ENCODE results near the gene PHF2.

PHF2 gene

DNA sequence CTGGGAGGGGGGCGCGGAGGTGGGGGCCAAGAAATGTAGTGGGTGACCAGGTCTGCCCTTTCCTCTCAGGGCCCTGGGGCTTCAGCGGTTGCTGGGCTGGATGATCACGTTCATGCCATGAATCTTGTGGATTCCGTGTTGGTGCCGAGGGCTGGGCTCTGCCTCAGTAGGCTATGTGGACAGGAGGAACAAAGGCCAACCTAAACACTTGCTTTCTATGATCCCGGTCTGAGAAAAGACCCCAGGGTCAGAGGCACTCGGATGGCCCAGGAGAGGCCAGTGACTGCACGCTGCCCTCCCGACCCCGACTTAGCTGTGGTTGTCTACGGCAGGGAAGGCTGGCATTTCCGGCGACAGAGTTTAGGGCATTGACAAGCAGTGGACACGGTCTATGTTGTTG, 26.6 kb downstream of the PHF2 start:
- DNase-seq = no peak

DNA sequence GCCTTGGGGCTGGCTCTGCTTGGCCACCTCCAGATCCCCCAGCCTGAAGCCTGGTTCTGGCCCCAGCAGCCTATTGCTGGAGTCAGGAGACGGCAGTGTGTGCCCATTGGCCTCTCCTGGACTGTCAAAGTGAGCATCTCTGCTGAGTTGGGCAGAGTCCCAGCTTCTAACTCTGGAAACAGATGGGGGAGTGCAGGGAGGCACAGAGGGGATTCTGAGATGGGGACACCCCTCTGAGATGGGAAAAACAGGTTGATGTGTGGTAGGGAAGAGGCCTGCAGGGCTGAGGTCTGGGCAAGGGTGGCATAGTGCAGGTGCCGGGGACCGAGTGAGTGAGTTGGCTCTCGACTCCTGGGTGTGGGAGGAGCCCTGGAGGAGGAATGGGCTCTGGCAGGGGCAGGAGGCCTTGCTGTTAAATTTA, 27.5 kb downstream of the PHF2 start:
- no peak for DNase-seq

DNA sequence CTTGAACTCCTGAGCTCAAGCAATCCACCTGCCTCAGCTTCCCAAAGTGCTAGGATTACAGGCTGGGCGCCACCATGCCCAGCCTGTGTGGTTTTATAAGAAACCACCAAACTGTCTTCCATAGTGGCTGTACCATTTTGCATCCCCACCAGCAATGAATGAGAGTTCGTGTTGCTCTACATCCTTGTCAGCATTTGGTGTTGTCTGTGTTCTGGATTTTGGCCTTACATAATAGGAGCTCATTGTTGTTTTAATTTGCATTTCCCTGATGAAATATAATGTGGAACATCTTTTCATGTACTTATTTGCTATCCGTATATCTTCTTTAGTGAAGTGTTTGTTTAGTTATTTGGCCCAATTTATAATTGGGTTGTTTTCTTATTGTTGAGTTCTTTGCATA, 29.8 kb downstream of the PHF2 start:
- no peak for DNase-seq

DNA sequence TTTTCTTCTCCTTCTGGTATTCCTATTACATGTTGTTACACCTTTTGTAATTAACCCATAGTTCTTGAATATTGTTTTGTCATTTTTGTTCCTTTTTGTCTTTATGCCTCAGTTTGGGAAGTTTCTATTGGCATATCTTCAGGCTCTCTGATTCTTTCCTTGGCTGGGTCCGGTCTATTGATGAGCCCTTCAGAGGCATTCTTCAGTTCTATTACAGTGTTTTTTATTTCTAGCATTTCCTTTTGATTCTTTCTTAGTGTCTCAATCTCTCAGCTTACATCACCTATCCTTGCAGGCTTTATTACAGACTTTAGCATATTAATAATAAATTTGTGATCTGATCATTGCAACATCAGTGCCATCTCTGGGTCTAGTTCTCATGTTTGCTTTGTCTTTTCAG, 33.8 kb downstream of the PHF2 start:
- no peak for DNase-seq

DNA sequence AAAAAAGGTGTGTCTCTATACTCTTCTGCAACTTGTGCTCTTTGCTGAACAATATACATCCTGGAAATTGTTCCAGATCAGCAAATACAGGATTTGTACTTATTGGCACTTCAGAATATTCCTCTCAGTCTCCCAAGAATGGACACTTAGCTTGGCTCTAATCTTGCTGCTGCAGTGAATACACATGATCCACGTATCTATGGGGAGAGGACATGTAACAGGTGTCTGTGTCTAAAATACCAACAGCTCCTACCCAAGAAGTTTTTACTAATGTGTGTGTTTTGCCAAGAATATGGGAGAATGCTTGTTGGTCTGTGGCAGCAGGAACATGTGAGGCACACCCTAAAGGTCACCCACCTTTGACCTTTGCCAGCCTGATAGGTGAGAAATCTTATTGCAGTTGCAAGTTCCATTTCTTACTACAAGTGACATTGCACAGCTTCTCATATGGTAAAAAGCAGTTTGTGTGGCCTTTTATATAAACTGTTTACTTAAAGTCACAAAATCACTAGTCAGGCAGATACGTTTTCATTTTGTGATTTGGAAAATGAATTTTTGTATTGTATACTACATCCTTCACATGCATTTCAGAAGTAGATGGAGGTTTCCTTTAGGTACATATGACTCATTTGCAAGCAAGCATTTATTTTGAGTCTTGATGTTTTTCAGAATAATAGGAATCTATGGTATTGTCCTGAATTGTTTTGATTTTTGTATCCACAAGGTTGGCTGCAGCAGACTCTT, 35.8 kb downstream of the PHF2 start:
- no peak for DNase-seq

DNA sequence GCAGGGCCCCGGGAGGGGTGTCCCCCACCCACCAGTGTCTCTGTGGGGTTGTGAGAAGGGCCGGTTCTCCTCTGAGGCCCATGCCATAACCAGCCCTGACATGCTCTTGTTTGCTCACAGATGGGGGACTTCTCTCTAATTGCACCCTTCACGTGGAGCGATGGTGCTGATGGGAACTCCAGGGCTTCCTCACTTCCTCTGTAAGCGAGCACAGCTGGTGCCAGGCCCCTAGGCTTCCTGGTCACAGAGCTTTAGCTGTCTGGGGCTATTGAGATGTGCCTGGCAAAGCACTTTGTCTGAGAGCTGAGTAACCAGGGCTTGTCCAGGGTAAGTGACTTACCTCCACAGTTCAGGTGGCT, 36.4 kb downstream of the PHF2 start:
- DNase-seq = no peak

DNA sequence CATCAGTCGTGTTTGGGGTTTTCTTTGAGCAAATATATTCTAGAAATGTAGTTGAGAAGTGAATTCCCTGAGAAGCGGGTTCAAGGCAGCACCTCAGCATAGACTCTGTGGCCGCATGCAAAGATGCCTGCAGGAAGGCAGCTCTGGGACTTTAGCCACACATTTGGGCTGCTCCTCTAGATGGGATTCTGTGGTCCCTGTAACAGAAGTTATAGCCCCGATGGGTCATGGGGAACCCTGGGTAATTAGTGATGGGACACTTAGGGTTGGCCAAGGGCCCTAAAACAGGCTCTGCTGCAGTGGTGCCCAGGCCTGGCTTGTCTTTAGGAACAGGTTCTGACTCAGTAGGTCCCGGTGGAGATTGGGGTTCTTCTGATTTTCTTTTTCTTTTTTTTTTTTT, 36.8 kb downstream of the PHF2 start:
- no peak for DNase-seq

DNA sequence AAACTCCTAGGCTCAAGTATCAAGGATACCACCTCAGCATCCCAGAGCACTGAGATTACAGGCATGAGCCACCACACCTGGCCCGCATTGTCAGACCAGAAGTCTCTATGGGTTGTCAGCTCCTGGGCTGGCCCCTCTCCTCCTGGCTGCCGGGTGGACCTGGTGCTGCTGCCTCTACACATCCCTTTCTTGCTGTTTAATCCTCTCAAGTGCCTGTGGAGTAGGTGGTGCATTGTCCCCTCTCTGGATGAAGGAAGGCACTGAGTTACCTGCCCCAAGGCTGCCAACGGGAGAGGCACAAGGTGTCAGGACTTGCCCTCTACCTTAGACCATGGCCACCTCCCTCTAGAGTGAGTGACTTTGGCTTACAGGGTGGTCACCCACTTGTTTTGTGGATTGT, 37.4 kb downstream of the PHF2 start:
- no peak for DNase-seq

DNA sequence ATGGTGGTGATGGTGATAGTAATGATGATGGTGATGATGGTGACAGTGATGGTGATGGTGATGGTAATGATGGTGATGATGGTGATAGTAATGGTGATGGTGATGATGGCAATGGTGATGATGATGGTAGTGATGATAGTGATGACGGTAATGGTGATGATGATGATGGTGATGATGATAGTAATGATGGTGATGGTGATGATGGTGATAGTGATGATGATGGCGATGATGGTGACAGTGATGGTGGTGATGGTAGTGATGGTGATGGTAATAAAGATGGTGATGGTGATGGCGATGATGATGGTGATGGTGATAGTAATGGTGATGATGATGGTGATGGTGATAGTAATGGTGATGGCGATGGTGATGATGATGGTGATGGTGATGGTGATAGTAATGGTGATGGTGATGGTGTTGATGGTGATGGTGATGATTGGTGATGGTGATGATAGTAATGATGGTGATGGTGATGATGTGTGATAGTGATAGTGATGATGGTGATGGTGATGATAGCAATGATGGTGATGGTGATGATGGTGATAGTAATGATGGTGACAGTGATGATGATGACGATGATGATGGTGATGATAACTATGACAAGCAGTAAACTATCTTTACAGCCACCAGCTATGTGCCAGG, 38.6 kb downstream of the PHF2 start:
- DNase-seq = no peak

DNA sequence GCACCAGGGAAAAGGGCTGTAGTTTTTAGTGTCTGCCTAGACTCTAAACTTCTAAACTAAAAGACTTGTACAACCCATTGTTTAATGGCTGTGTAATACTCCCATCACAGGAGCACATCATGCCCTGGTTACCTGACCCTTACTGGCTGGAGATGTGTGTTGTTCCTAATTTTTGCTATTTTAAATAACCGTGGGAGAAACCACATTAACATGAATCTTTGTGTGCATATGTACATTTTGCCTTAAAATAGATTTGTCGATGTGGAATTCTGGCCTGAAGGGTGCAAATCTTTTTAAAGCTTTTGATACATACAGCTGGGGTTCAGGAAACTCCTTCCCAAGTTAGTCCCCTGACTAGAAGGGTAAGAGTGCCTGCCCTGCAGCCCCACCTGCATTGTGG, 39.7 kb downstream of the PHF2 start:
- no peak for DNase-seq

DNA sequence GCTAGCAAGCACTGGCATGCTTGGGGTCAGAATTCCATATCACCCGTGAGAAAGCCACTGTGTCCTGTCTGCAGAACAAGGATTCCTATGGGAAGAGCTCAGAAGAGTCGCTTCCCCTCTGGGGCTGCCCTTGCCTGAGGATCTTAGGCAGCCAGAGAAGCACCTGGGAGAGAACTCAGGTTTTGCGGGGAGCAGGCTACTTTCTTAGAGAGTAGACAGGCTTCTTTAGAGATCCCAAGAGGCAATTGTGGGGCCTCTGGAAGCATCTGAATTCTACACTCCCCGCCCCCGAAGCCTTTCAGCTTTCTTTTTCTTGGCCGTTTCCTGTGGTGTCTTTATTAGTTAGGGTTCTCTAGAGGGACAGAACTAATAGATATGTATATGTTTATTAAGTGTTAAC, 40.9 kb downstream of the PHF2 start:
- no peak for DNase-seq

DNA sequence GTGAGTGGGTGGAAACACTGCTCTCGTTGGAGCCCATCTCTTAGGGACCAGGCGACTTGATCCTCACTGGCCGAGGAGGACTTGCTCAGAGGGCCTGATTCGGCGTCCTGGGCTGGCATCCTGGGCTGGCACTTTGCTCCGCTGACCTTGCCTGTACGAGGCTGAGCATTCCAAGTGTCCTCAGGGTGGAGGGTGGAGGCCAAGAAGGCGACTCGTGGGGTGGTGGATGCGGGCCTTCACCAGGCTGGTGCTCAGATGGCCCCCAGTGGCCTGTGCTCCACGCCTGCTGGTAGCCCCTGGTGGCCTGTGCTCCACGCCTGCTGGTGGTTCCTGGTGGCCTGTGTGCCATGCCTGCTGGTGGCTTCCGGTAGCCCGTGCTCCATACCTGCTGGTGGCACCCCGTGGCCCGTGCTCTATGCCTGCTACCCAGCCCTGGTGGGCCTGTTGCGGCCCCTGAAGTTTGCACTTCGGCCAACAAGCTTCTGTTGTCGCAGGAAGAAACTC, 42.9 kb downstream of the PHF2 start:
- DNase-seq = no peak

DNA sequence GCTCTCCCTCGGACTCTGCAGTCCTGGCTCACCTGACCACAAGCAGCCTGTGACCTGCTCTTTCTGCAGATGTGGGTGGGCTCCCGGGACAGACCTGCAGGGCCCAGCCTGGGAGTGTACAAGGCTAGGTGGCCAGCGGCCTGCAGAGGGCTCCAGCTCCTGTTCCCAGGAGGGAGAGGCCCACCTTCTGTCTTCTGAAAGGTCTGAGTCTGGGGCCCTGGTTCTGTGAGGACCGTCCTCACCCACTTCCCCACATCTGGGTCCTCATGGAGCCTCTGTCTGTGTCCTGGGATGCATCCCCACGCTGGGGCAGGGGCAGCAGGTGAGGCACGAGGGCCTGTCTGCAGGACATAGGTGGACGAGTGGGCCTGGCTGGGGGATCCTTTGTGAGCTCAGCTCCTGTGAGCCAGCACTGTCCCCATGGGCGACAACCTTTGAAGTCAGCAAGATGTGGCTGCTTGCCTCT, 43.7 kb downstream of the PHF2 start:
- DNase-seq = no peak

DNA sequence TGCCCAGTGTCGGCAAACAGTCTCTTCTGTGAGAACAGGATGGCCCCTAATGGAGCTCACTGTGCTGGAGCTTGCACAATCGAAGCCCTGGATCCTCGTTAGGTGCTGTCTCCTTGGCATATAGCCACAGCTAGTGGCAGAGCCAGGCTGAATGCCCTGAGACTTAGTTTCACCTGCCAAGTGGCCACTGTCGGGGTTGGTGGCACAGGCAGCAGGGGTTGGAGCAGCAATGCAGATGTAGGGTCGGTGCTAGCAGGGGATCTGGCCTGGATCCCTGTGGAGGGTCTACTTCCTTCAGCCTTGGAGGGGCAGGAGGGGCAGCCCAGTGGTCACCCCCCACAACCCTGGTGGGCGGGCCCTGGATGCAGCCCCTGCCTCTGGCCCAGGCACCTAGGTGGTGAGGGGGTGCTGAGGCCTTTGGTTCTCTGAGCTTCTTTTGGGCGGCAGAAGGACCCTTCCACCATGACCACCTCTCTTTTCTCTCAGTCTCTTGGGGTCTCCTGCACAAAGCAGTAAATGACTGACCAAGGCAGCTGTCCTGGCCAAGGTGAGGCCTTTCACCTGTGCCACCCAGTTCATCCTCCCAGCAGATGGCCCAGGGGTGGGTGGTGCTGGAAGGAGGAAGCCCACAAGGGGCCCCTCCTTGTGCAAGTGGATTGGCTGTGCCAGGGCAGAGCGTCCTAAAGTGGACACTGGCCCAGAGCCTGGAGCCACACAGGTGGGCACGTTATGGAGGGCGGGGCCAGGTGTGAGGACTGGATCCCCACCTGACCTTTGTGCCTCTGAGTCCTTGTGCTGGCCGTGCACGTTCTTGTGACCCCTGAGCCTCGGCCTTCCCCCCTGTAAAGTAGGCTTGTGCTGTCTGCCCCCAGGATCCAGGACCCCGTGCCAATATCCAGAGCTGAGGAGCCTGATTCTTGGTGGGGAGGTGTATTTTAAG, 44.8 kb downstream of the PHF2 start:
- DNase-seq = no peak

DNA sequence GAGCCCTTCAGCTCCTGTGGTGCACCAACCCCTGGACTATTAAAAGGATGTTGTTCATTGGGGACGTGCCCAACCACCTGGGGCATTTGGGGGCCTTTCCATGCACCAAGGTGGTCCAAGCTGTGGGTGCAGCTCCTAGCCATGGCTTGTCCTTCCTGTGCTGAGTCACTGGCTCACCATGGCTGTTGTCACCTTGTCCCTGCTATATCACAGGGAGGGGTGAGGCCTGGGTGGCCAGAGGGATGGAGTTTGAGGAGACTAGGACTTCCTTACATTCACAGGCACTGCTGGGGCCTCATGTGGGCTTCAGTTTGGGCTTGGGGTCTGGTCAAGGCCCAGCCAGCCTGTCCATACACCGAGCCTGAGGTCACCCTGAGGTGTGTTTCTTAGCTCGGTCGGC, 45.5 kb downstream of the PHF2 start:
- no peak for DNase-seq

DNA sequence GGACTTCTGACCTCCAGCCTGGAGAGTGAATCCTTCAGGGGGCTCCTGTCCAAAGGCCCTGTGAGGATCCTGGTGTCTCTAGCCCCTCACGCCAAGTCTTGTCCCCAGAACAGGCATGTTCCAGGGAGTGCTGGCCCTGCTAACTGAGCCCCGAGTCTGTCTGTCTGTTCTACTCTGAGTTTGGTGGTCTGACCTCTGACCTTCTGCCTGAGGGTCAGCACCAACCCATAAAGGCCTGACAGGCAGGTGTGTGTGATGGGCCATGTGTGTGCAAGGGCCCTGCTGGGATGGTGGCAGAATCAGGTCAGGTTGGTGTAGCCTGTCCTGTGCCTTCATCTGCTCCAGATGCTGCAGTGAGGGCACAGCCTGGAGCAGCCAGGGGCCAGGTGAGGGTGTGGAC, 46.3 kb downstream of the PHF2 start:
- no peak for DNase-seq

DNA sequence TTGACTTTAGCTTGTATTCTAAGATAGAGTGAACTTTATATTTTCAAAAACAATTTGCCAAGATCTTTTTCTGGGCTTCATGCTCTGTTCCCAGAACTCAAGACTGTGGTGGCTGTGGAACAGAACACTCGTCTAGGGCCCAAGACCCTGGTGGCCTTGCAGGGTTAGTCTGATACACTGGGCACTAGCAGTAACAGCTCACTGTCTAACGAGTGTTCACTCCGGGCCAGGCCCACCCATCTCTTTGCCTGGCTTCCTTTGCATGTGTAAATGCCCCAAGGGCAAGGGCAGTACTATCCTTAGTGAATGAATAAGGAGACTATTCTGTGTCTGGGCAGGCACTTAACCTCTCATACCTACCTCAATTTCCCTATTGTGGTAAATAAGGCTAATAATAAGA, 47.4 kb downstream of the PHF2 start:
- DNase-seq = no peak

DNA sequence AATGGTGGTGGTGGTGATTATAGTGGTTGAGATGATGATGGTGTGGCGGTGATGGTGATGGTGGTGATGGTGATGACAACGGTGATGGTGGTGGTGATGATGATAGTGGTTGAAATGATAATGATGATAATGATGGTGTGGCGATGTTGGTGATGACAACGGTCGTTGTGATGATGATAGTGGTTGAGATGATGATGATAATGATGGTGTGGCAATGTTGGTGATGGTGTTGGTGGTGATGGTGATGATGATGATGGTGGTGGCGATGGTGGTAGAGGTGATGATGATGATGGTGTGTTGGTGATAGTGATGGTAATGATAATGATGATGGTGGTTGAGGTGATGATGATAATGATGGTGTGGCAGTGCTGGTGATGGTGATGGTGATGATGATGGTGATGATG, 48.0 kb downstream of the PHF2 start:
- no peak for DNase-seq

DNA sequence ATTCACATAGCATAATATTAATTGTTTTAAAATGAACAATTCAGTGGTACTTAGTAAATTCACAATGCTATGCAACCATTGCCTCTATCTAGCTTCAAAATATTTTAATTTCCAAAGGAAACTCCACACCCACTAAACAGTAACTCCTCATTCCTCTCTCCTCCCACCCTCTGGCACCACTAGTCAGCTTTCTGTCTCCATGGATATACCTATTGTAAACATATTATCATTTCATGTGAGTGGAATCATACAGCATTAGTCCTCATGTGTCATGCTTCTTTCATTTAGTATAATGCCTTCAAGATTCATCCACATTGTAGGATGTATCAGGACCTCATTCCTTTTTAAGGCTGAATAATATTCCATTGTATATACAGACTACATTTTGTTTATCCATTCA, 48.6 kb downstream of the PHF2 start:
- DNase-seq = no peak

DNA sequence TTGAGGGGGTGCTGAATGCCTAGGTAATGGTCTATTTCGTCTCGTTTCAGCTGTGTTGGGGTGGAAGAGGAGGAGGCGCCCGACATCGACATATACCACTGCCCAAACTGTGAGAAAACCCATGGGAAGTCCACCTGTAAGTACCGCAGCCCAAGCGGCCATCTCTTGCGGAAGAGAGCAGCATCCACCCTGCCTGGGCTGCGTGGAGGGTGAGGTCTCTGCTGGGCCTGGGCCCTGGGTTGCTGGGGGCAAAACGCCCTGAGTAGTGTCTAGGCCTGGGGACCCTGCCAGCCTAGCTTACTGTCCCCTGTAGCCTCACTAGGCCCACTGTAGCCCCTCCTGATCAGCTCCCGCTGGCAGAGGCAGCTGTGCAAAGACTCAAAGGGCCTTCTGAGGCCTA, 53.5 kb downstream of the PHF2 start:
- no peak for DNase-seq

DNA sequence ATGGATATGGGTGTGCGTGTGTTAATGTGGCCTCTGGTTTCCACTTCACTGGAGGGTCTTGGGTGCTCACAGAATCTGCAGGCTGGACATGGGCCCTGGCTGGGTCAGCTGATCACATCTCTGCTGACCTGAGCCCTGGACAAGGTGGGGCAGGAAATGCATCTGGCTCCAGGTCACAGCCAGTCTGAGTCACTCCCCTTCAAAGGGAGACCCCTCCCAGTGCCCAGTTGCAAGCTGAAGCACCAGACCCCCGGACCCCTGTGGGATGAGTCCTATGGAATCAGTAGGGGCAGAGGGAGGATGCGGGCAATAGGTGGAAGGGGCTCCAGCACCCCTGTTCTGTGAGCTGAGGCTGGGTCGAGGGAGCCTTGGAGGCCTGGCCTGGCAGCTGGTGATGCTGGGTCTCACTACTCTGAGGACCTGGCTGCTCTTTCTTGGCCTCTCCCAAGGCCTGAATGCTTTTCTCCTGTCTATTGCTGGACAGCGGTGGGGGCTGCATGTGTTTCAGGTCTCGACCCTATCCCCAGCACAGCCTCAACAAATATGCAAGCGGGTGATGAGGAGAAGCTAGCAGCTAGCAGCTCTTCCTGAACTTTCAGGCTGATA, 54.5 kb downstream of the PHF2 start:
- no peak for DNase-seq

DNA sequence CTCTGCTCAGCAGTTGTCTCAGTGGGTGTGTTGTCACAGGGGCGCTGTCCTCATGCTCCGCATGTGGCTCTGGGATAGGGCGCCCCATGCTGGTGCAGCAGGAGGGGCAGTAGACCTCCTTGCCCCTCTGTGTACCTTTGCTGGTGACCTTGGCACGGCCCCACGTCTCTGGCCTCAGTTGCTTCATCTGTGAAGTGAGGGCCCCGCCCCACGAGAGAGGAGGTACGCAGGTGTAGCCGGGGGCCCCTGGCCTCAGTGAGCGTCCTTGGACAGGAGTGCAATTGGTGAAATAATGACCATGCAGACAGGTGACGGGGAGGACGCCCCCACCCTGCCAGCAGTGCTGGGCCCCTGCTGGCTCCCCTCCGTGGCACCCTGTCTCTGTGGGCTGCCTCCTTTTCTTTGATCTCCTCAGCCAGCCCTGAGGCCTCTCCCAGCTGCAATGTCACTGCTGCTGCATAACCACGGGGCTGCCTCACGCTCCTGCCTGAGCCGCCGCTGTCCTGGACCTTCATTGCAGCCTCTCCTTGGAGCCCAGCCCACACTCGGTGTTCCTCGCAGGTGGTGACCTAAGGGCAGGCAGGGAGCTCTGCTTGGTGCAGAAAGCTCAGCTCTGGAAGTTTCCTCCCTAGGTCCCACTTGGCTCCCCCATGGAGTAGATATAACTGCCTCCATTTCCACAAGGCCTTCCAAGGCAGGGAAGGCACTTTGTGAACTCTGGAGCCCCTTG, 57.3 kb downstream of the PHF2 start:
- DNase-seq = no peak
